SK-N-SH (cell line): ENCODE measurements around the gene CENPX.

Experiments
- FOXM1 ChIP-seq: IDR thresholded peaks from 2 replicates; pipeline ENCODE4 v1.4.0; 2012; ENCODE audit warnings: low read depth, mild to moderate bottlenecking
- SMC3 ChIP-seq: IDR thresholded peaks from 2 replicates; pipeline ENCODE4 v1.6.1; 2012; ENCODE audit warnings: low read depth, low read length, improper control_type of control experiment
- TEAD4 ChIP-seq: IDR thresholded peaks from 2 replicates; pipeline ENCODE4 v1.4.0; 2012; ENCODE audit warnings: mild to moderate bottlenecking, borderline replicate concordance; ENCODE audit not compliant: insufficient read depth
- YY1 ChIP-seq: IDR thresholded peaks from 2 replicates; pipeline ENCODE4 v1.4.0; 2012; ENCODE audit warnings: low read depth, mild to moderate bottlenecking
- TF ChIP-seq, protein P1 (sequence below): fragments of 200-600 bp; sonication (generic); IDR thresholded peaks from 2 replicates; pipeline ENCODE4 v1.6.1; 2017; ENCODE audit warnings: antibody characterized with exemption, mild to moderate bottlenecking, moderate library complexity
- TF ChIP-seq, protein P2 (sequence below): IDR thresholded peaks from 2 replicates; pipeline ENCODE4 v1.6.1; 2012; ENCODE audit warnings: mild to moderate bottlenecking, low read depth, low read length, moderate library complexity

DNA sequence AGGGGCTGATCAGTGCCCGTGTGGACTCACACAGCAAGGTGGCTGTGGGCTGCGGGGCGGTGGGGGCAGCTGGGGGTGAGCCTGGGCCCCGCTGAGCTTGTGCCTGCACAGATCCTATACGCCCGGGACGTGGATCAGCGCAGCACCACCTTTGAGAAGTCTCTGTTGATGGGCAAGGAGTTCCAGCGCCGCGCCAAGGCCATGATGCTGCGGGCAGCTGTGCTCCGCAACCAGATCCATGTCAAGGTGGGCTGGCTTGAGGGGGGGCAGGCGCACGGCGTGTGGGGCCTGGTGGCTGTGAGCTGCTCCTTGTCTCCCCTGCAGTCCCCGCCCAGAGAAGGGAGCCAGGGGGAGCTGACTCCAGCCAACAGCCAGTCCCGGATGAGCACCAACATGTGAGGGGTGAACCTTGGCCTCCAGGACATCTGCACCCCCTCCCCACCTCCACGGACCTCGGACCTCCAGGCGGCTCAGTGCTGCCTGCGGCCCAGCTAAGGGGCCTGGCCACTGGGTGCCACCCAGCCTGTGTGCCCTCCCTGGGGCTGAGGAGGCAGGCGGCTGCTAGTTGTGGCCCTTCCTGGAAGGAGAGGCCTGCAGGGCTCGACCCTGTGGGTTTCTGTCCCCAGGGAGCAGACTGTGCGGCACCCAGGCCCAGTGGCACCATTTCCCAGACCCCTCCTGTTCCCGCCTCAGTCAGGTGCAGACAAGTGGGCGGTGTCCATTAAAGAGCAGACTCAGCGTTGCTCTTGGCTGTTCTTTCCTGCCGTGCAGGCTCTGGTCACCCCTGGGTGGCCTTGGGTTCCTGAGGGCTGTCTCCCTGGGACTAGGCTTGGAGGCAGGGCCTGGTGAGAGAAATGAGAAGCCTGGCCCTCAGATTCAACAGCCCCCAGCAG is 34.3 kb upstream of the CENPX start:
- TF ChIP-seq FOXM1 (no peak), SMC3 (no peak), YY1 (no peak), TEAD4 (no peak)
- TF ChIP-seq, protein P1, sequence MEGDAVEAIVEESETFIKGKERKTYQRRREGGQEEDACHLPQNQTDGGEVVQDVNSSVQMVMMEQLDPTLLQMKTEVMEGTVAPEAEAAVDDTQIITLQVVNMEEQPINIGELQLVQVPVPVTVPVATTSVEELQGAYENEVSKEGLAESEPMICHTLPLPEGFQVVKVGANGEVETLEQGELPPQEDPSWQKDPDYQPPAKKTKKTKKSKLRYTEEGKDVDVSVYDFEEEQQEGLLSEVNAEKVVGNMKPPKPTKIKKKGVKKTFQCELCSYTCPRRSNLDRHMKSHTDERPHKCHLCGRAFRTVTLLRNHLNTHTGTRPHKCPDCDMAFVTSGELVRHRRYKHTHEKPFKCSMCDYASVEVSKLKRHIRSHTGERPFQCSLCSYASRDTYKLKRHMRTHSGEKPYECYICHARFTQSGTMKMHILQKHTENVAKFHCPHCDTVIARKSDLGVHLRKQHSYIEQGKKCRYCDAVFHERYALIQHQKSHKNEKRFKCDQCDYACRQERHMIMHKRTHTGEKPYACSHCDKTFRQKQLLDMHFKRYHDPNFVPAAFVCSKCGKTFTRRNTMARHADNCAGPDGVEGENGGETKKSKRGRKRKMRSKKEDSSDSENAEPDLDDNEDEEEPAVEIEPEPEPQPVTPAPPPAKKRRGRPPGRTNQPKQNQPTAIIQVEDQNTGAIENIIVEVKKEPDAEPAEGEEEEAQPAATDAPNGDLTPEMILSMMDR = no peak
- TF ChIP-seq, protein P2, sequence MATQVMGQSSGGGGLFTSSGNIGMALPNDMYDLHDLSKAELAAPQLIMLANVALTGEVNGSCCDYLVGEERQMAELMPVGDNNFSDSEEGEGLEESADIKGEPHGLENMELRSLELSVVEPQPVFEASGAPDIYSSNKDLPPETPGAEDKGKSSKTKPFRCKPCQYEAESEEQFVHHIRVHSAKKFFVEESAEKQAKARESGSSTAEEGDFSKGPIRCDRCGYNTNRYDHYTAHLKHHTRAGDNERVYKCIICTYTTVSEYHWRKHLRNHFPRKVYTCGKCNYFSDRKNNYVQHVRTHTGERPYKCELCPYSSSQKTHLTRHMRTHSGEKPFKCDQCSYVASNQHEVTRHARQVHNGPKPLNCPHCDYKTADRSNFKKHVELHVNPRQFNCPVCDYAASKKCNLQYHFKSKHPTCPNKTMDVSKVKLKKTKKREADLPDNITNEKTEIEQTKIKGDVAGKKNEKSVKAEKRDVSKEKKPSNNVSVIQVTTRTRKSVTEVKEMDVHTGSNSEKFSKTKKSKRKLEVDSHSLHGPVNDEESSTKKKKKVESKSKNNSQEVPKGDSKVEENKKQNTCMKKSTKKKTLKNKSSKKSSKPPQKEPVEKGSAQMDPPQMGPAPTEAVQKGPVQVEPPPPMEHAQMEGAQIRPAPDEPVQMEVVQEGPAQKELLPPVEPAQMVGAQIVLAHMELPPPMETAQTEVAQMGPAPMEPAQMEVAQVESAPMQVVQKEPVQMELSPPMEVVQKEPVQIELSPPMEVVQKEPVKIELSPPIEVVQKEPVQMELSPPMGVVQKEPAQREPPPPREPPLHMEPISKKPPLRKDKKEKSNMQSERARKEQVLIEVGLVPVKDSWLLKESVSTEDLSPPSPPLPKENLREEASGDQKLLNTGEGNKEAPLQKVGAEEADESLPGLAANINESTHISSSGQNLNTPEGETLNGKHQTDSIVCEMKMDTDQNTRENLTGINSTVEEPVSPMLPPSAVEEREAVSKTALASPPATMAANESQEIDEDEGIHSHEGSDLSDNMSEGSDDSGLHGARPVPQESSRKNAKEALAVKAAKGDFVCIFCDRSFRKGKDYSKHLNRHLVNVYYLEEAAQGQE = no peak
